Measurements from ENCODE around the gene IL24. TPM values are rescaled to one million over a fixed set of nuclear protein-coding genes. Genes with fewer than 3 reads are reported as not detected.

The IL24 gene
- polyA plus RNA-seq, 1 donor (not counting 4 experiments of a cell fraction or from before 2014, with no cell fraction given), result 2.3 TPM

DNA sequence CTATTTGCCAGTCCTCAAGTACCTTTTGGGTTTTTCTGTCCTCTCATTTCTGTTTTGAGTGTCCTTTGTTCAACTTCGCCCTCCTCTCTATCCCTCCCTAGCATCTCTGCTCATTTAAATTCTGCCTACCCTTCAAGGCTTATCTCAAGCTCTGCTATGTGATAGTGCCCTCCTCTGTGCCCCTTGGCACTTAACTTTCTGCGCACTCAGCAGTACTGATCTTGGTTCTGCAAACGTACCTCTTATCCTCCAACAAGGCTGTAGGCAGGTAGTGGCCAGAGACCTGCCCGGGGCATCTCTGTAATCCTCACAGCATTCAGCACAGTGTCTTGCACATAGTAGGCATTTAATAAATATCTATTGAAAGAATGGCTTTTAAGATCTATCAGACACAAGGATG lies 37.1 kb upstream of the IL24 start:
- no peak overlapping the region for H3K4me3 ChIP-seq (ENCODE audit: control insufficient read depth in 2 of 3, extremely low read depth in 1 of 3, insufficient read depth in 2 of 3, low read depth in 1 of 3, low read length in 3 of 3)
- no peak overlapping the region for H3K9ac ChIP-seq (ENCODE audit: control insufficient read depth, extremely low read depth, insufficient read depth, low read length)
- H3K79me2 ChIP-seq (ENCODE audit: control insufficient read depth, insufficient read depth, low read length), result no peaks in the 10 kb centered on the region
- H3K27ac ChIP-seq (ENCODE audit: control insufficient read depth, insufficient read depth, low read length), result no peak overlapping the region
- H3K9me1 ChIP-seq (ENCODE audit: control insufficient read depth, extremely low read depth, insufficient read depth, low read length), result no peaks in the 10 kb centered on the region
- no peak for FAIRE-seq
- no peak for DNase-seq (ENCODE audit: low read depth, low spot score)
- H3K9me3 ChIP-seq (ENCODE audit: control insufficient read depth, low read depth, low read length), result no peaks in the 10 kb centered on the region
- H4K20me1 ChIP-seq (ENCODE audit: control insufficient read depth, extremely low read depth, insufficient read depth, low read length), result no peaks in the 10 kb centered on the region
- no peaks in the 10 kb centered on the region for H3K27me3 ChIP-seq (ENCODE audit: control insufficient read depth, extremely low read depth, insufficient read depth, low read length)
- no peak overlapping the region for H2AFZ ChIP-seq (ENCODE audit: control insufficient read depth, low read length)
- H3K4me2 ChIP-seq (ENCODE audit: control insufficient read depth, extremely low read depth, insufficient read depth, low read depth, low read length), result no peak overlapping the region
- H3K4me1 ChIP-seq (ENCODE audit: control insufficient read depth, extremely low read depth, insufficient read depth, low read length), result peaks cover 15% of the 10 kb centered on the region
- dilution Hi-C loops (cut with MboI; ENCODE audit: extremely low pct_ligation_motif_present, low sequenced_read_pairs), result no loop called here
- H3K36me3 ChIP-seq (ENCODE audit: control insufficient read depth in 2 of 2, extremely low read depth in 1 of 2, insufficient read depth in 2 of 2, low read length in 2 of 2), result no peaks in the 10 kb centered on the region
- no peak for TF ChIP-seq EZH2 (IDR thresholded peaks at IDR 0.05; ENCODE audit: low read length)
- TF ChIP-seq, protein P1, sequence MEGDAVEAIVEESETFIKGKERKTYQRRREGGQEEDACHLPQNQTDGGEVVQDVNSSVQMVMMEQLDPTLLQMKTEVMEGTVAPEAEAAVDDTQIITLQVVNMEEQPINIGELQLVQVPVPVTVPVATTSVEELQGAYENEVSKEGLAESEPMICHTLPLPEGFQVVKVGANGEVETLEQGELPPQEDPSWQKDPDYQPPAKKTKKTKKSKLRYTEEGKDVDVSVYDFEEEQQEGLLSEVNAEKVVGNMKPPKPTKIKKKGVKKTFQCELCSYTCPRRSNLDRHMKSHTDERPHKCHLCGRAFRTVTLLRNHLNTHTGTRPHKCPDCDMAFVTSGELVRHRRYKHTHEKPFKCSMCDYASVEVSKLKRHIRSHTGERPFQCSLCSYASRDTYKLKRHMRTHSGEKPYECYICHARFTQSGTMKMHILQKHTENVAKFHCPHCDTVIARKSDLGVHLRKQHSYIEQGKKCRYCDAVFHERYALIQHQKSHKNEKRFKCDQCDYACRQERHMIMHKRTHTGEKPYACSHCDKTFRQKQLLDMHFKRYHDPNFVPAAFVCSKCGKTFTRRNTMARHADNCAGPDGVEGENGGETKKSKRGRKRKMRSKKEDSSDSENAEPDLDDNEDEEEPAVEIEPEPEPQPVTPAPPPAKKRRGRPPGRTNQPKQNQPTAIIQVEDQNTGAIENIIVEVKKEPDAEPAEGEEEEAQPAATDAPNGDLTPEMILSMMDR (optimal IDR thresholded peaks at IDR 0.05 in 1 of 3, IDR thresholded peaks at IDR 0.05 in 1 of 3, conservative IDR thresholded peaks at IDR 0.05 in 1 of 3; ENCODE audit: extremely low read depth in 1 of 3, insufficient read depth in 2 of 3, low read length in 3 of 3), result no peak

DNA sequence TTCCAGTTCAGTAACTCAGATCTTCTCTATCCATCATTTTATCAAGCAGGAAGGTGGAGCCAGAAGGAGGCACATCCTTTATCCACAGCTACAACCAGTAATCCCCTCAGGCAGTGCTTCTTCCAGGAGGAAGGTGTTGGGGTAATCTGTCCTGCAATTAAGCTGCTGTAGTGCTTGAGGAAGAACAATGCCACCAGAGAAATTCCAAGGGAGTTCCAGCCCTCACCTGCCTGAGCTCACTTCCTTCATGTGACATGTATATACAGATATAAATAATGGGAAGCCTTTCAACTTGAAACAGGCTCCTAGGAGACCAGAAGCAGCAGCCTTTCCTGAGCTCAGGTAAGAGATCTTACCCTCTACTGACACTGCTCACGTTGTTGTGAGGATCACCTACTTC lies 34.0 kb upstream of the IL24 start:
- Histone ChIP-seq H3K79me2 (ENCODE audit: control insufficient read depth, insufficient read depth, low read length) (no peaks in the 10 kb centered on the region), H2AFZ (ENCODE audit: control insufficient read depth, low read length) (peak overlapping the region; percentile 45), H3K4me2 (ENCODE audit: control insufficient read depth, extremely low read depth, insufficient read depth, low read depth, low read length) (peak overlapping the region; percentile 31), H3K27me3 (ENCODE audit: control insufficient read depth, extremely low read depth, insufficient read depth, low read length) (no peaks in the 10 kb centered on the region), H3K27ac (ENCODE audit: control insufficient read depth, insufficient read depth, low read length) (no peak overlapping the region), H3K36me3 (ENCODE audit: control insufficient read depth in 2 of 2, extremely low read depth in 1 of 2, insufficient read depth in 2 of 2, low read length in 2 of 2) (peaks cover 0 to 6% of the 10 kb centered on the region in 2 experiments), H3K9ac (ENCODE audit: control insufficient read depth, extremely low read depth, insufficient read depth, low read length) (no peak overlapping the region), H4K20me1 (ENCODE audit: control insufficient read depth, extremely low read depth, insufficient read depth, low read length) (no peaks in the 10 kb centered on the region), H3K4me1 (ENCODE audit: control insufficient read depth, extremely low read depth, insufficient read depth, low read length) (peaks cover 46% of the 10 kb centered on the region), H3K9me1 (ENCODE audit: control insufficient read depth, extremely low read depth, insufficient read depth, low read length) (no peaks in the 10 kb centered on the region), H3K9me3 (ENCODE audit: control insufficient read depth, low read depth, low read length) (no peaks in the 10 kb centered on the region), H3K4me3 (ENCODE audit: control insufficient read depth in 2 of 3, extremely low read depth in 1 of 3, insufficient read depth in 2 of 3, low read depth in 1 of 3, low read length in 3 of 3) (no peak overlapping the region)
- dilution Hi-C loops (cut with MboI; ENCODE audit: extremely low pct_ligation_motif_present, low sequenced_read_pairs), result no loop called here
- FAIRE-seq, result peak; percentile 76
- DNase-seq (ENCODE audit: low read depth, low spot score), result no peak
- TF ChIP-seq EZH2 (IDR thresholded peaks at IDR 0.05; ENCODE audit: low read length), result no peak
- TF ChIP-seq, protein P1 (optimal IDR thresholded peaks at IDR 0.05 in 1 of 3, IDR thresholded peaks at IDR 0.05 in 1 of 3, conservative IDR thresholded peaks at IDR 0.05 in 1 of 3; ENCODE audit: extremely low read depth in 1 of 3, insufficient read depth in 2 of 3, low read length in 3 of 3), result no peak
